HG02642 (cell line): ENCODE data around the gene KIRREL3.
A peak's percentile ranks its signal among the peaks of the same experiment; 100 is the strongest.

ENCODE experiments used
- ATAC-seq: cut with Tn5 transposase; IDR thresholded peaks from one replicate; pipeline ENCODE4 v1.9.1; 2021; ENCODE audit warnings: mild to moderate bottlenecking; ENCODE audit not compliant: unreplicated experiment, poor library complexity

The KIRREL3 gene

GRCh38 chr11:126489836-126490660 is 510.5 kb downstream of the KIRREL3 start:
- ATAC-seq: no peak

GRCh38 chr11:126488591-126489370 is 511.8 kb downstream of the KIRREL3 start:
- ATAC-seq: no peak

- ATAC-seq: no peak
These were observed 512.9 kb downstream of the KIRREL3 start for GRCh38 chr11:126487711-126488110.

GRCh38 chr11:126485986-126486635 is 514.5 kb downstream of the KIRREL3 start:
- no peak for ATAC-seq

- no peak for ATAC-seq
These were observed 515.4 kb downstream of the KIRREL3 start for GRCh38 chr11:126485021-126485792.

GRCh38 chr11:126484266-126484665 is 516.3 kb downstream of the KIRREL3 start:
- ATAC-seq: no peak

- ATAC-seq: no peak
These were observed 516.9 kb downstream of the KIRREL3 start for GRCh38 chr11:126483621-126484195.

- no peak for ATAC-seq
These were observed 517.9 kb downstream of the KIRREL3 start for GRCh38 chr11:126482586-126483108.

- no peak for ATAC-seq
These were observed 519.3 kb downstream of the KIRREL3 start for GRCh38 chr11:126481303-126481680.

- peak; percentile 69 for ATAC-seq
These were observed 519.9 kb downstream of the KIRREL3 start for GRCh38 chr11:126480410-126481302.

GRCh38 chr11:126480015-126480409 is 520.6 kb downstream of the KIRREL3 start:
- ATAC-seq: no peak

GRCh38 chr11:126479178-126479930 is 521.2 kb downstream of the KIRREL3 start:
- ATAC-seq: no peak

- no peak for ATAC-seq
These were observed 522.1 kb downstream of the KIRREL3 start for GRCh38 chr11:126478466-126478865.

GRCh38 chr11:126477535-126478305 is 522.9 kb downstream of the KIRREL3 start:
- ATAC-seq: no peak

- no peak for ATAC-seq
These were observed 523.6 kb downstream of the KIRREL3 start for GRCh38 chr11:126476977-126477376.

- ATAC-seq: no peak
These were observed 524.2 kb downstream of the KIRREL3 start for GRCh38 chr11:126476266-126476924.
